ENCODE measurements around the gene SLC22A17. TPM values are rescaled to one million over a fixed set of nuclear protein-coding genes. Genes with fewer than 3 reads are reported as not detected.

The SLC22A17 gene
- total and polyA plus RNA-seq, 2 of the 8 experiments (the other 6 are each of a cell fraction or from before 2014, with no cell fraction given): 43.0 to 49.0 TPM

DNA sequence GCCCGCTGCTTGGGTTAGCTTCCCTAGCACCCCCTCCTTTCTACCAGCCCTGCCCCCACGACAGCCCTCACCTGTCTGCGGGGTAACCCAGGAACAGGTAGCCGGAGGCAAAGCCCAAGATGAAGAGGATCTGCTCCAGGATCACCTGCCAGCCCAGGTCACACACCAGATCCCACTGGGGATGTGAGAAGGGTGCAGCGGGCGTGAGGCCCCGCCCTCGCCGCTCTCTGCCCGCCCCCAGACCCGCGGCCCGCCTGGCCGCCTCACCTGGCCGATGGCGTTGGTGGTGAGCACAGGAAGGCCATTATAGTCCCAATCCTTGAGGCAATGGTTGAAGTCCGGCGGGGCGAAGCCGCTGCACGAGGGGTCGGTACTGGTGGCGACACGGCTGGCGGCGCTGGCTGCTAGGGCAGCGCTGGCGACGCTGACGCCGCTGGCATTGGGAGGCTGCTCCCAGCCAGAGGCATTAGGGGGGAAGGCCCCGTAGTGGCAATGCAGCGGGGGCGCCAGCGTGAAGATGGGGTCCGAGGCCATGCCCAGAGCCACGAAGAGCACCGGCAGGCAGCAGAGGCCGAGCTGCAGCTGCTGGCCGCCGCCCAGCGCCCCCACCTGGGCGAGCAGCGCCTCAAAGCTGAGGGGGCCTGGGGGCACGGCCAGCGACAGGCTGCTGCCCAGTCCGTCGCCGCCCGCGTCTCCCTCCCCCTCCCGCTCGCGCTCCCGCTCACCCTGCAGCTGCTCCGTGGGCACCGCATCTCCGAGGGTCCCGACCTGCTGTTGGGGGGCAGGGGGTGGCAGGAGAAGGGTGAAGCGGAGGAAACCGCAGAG lies 794 bp downstream of the SLC22A17 start (continued):
- TF ChIP-seq TBP (IDR thresholded peaks at IDR 0.05; ENCODE audit: low read depth, low read length) (peak; percentile 45; the same call in 1 of the 2 replicates), CHD1 (IDR thresholded peaks at IDR 0.05; ENCODE audit: low read depth, low read length) (no peak), YY1 (IDR thresholded peaks at IDR 0.05; ENCODE audit: low read depth, low read length) (no peak), HDAC2 (IDR thresholded peaks at IDR 0.05; ENCODE audit: borderline replicate concordance in 1 of 2, low read depth in 2 of 2, low read length in 2 of 2) (no peak; a peak in 1 of 4 replicates), BRCA1 (IDR thresholded peaks at IDR 0.05; ENCODE audit: low read depth, low read length) (no peak), CTBP2 (IDR thresholded peaks at IDR 0.05; ENCODE audit: borderline replicate concordance, insufficient read depth, insufficient read length, low read length) (no peak), FOSL1 (IDR thresholded peaks at IDR 0.05; ENCODE audit: insufficient read depth, low read depth, low read length) (no peak), SIRT6 (IDR thresholded peaks at IDR 0.05; ENCODE audit: low read length) (no peak), SRF (IDR thresholded peaks at IDR 0.05; ENCODE audit: low read depth, low read length) (no peak), MAFK (IDR thresholded peaks at IDR 0.05; ENCODE audit: low read depth, low read length) (no peak), SIX5 (IDR thresholded peaks at IDR 0.05; ENCODE audit: low read depth, low read length) (no peak), CREB1 (IDR thresholded peaks at IDR 0.05) (0 out of 2 replicates have a peak, but pooled peaks have one; percentile 21), CBX8 (IDR thresholded peaks at IDR 0.05; ENCODE audit: borderline replicate concordance, low read depth, low read length) (no peak), EGR1 (IDR thresholded peaks at IDR 0.05; ENCODE audit: borderline replicate concordance, low read depth, low read length) (no peak), EZH2 (IDR thresholded peaks at IDR 0.05; ENCODE audit: low read depth, low read length, severe bottlenecking) (peak; percentile 42)
- TF ChIP-seq, protein P1, sequence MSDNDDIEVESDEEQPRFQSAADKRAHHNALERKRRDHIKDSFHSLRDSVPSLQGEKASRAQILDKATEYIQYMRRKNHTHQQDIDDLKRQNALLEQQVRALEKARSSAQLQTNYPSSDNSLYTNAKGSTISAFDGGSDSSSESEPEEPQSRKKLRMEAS (IDR thresholded peaks at IDR 0.05): peak; percentile 56

Data from H1 (cell line).